ENCODE data around the gene CREB1. TPM values are rescaled to one million over a fixed set of nuclear protein-coding genes. Genes with fewer than 3 reads are reported as not detected.
A peak's percentile ranks its signal among the peaks of the same experiment; 100 is the strongest.
"Not testable (repeated sequence)": the region's sequence is repeated elsewhere in the genome, so short reads cannot be mapped to it uniquely, and the experiment has no call there.

Gene CREB1
- 22.3 and 28.2 TPM in 2 replicates for total RNA-seq (2014; rRNA removed; shearing (Covaris generic); ENCODE audit: low replicate concordance)

DNA sequence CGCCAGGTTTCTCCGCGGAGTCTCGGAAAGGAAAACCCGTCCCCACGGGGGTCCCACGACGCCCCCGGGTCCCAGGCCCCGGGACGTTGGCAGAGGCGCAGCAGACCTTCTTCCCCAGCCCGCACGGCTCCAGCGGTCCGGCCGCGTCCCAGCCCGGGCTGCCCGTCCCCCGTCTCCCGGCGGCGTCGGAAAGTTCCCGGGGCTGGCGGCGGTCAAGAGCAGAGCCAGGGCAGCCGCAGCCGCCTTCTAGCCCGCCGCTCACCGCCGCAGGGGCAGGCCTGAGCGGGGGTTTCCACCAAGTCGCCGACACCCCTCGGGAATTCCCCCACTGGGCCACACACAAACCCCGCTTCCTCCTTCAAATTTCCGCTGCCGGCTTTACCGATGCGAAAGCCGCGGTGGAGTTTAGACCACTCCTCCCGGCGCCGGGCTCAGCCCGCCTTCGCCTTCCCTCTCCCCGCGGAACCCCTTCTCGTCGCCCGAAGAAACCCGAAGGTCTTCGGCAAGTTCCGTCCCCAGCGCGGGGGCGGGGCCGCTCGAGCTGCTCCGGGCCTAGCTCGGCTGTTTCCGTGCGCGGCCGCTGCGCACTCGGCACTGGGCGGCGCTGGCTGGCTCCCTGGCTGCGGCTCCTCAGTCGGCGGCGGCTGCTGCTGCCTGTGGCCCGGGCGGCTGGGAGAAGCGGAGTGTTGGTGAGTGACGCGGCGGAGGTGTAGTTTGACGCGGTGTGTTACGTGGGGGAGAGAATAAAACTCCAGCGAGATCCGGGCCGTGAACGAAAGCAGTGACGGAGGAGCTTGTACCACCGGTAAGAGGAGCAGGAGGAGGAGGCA is at the start of gene CREB1:
Gene CREB1, plus strand, starts transcription at position 633 of the 830 bp plus-strand sequence. CDS start 25,674 bp downstream, outside the sequence.
- Histone ChIP-seq H3K27me3 (no peaks in the 10 kb centered on the region), H3K36me3 (peaks cover 23% of the 10 kb centered on the region), H3K4me3 (peak within 1 kb of the TSS; percentile 81), H3K9me3 (no peaks in the 10 kb centered on the region)
- peak; percentile 98 for DNase-seq

DNA sequence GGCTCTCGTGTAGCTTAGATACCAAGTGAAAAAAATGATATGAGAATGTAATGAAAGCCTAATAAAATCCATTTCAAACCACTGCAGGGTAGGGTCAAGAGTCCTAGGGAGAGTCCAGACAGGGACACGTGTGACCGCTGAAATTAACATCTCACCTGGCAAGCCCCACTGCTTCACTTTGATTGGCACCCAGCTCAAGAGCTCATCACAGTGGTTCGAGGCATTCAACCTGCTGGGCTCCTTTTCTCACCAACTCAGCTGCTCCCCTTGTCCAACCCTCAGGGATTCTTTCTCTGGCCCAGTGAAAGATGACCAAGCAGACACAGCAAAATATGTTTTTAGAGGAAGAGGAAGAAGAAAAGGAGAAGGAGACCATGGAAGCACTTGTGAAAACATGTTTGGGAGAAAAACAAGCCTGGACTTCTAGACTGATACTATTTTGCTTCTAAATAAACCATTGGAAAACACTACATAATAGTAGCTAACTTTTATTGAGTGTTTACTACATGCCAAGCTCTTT is 49.2 kb upstream of the CREB1 start:
- Histone ChIP-seq H3K9me3 (no peaks in the 10 kb centered on the region), H3K27me3 (no peaks in the 10 kb centered on the region), H3K4me3 (no peak overlapping the region), H3K36me3 (no peaks in the 10 kb centered on the region)
- DNase-seq: no peak

DNA sequence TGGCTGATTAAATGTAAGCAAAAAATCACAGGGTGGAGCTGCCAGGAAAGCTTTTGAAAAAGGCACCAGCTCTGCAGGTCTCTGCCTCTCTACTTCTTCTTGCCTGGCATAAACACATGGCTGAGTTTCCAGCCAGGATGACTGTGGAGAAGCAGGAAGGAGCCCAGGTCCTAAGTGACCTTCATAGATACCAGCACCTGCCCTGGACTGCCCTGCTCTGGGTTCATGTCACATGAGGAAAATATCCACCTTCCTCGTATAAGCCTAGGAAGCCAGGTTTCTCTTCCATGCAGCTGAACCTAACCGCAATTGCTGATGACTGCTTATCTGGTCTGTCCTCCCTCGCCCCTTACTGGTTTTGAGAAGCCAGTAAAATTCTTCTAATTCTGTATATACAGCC is 47.8 kb upstream of the CREB1 start:
- no peaks in the 10 kb centered on the region for H3K9me3 ChIP-seq
- no peaks in the 10 kb centered on the region for H3K36me3 ChIP-seq
- H3K27me3 ChIP-seq: no peaks in the 10 kb centered on the region
- peak; percentile 25 for DNase-seq
- no peak overlapping the region for H3K4me3 ChIP-seq

DNA sequence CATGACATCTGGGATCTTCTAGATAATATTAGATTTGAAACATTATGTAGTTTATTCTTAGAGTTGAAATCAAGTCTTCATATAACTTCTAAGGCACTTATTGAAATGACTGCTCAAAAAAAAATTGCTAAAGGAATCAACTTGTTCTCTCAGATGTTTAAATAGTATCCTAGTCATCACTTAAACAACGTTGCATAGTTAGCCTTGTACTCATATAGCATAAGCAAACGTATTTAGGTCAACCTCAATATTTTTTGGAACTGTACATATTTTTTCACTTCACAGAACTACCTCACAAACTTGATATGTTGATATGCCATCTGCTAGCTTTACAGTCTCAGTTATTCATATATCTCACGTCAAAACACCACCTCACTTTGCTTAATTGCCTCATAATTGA is 47.1 kb upstream of the CREB1 start:
- no peaks in the 10 kb centered on the region for H3K9me3 ChIP-seq
- H3K36me3 ChIP-seq: no peaks in the 10 kb centered on the region
- H3K4me3 ChIP-seq: no peak overlapping the region
- no peak for DNase-seq
- no peaks in the 10 kb centered on the region for H3K27me3 ChIP-seq

DNA sequence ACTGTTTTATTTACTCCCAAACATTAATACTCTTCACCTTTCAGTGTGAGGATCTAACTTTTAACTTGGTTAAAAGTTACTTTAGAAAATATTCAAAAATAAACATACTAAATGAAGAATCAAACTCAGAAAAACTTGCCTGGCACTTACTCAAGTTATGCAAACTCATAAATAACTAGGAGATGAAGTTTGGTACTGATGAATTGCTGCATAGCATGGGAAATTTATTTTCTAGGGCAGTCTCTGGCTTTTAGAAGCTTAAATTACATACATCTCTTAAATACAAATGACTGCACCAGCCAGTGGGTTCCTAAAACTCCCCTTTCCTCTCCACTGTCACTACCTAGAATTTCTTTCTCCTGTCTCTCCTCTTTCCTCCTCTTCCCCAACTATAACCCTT is 46.7 kb upstream of the CREB1 start:
- no peaks in the 10 kb centered on the region for H3K27me3 ChIP-seq
- H3K9me3 ChIP-seq: no peaks in the 10 kb centered on the region
- no peaks in the 10 kb centered on the region for H3K36me3 ChIP-seq
- no peak for DNase-seq
- H3K4me3 ChIP-seq: no peak overlapping the region

DNA sequence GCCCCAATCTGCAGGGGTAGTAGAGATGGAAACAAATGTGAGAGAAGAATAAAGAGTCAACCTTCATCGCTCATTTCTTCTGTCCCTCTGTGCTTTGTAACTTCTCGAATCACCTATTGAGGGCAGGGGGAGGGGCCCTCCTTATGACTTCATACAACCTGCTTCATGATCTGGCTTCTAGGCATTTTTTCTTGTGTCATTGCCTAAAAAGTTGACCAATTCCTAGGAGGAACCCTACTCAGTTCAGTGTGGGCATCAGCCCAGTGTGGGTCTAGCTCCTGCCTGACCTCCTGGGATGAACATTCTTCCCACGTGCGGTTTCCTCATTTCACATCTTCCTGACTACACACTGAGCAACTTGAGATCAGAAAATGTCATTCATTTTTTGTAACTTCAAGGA is 46.3 kb upstream of the CREB1 start:
- no peak for DNase-seq
- H3K27me3 ChIP-seq: no peaks in the 10 kb centered on the region
- no peak overlapping the region for H3K4me3 ChIP-seq
- no peaks in the 10 kb centered on the region for H3K36me3 ChIP-seq
- H3K9me3 ChIP-seq: no peaks in the 10 kb centered on the region

DNA sequence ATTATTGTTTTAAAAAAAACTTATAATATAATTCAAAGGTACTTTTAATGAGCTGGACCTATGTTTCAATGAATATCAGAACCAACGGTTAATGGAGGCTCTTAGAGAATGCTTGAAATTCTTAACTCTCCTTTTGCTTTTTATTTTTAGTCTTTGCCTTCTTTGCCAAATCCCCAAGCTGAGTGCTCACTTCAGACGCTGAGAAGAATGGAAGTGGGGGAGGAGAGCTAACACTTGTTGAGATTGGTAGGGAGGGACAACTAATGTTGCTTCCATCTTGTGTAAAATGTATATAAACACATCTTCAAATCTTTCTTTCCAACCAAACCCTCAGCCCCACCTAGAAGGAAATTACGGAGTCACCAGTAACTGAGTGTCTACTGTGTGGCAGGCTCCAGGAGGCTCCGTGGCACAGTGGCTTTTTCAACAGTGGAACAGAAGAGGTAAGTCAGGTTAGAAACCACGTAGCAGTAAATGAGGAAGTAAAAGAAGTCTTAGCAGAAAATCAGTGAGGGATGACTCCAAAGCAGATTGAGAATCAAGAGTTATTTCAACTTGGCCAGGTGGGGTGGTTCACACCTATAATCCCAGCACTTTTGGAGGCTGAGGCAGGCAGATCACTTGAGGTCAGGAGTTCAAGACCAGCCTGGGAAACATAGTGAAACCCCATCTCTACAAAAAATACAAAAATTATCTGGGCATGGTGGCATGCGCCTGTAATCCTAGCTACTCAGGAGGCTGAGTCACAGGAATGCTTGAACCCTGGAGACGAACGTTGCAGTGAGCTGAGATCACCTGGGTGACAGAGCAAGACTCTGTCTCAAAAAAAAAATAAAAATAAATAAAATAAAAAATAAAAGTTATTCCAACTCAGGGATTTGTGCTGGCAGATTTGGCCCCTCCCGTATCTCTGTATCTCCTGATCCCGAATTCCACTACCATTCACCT is 45.0 kb upstream of the CREB1 start:
- no peaks in the 10 kb centered on the region for H3K9me3 ChIP-seq
- DNase-seq: no peak
- H3K4me3 ChIP-seq: no peak overlapping the region
- H3K36me3 ChIP-seq: no peaks in the 10 kb centered on the region
- H3K27me3 ChIP-seq: no peaks in the 10 kb centered on the region

DNA sequence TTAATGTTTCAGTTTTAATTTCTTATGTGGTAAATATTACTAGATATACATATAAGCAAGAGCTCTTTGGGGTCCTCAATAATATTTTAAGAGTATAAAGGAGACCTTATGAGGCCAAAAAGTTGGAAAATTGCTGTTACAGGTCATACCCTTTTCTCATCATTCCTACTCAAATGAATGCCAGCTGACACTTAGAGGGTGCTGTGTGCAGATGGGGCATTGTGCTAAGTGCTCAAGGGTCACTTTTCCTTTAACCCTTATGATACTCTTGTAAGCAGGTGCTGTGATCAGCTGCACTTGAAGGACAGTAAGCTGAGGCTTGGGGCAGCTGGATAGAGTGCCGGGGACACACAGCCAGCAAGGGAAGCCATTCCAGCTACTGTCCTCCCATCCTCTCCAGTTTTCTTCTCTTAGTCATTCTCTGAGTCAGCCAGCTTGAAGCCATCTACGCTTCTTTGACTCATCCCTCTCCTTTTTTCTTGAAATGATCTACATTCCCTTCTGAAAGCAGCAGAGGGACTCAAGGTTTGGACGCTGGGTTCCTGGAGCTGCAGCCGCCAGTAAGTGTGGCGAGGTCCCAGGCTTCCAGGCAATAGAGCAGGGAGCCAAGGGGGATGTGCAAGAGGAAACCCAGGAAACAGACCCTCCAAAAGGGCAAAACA is 42.0 kb upstream of the CREB1 start:
- no peak overlapping the region for H3K4me3 ChIP-seq
- no peaks in the 10 kb centered on the region for H3K9me3 ChIP-seq
- peak; percentile 82 for DNase-seq
- H3K36me3 ChIP-seq: no peaks in the 10 kb centered on the region
- no peaks in the 10 kb centered on the region for H3K27me3 ChIP-seq

DNA sequence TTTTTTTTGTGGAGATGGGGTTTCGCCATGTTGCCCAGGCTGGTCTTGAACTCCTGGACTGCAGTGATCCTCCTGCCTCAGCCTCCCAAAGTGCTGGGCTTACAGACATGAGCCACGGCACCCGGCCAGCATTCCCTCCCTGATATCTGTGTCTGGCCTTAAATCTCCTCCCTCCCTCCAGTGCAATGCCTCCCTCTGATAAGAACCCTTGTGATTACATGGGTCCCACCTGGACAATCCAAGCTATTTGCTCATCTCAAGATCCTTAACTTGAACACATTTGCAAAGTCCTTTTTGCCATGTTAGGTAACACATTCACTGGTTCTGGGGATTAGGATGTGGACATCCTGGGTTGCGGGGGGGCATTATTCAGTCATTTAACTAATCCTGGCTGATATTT is 40.5 kb upstream of the CREB1 start:
- no peaks in the 10 kb centered on the region for H3K9me3 ChIP-seq

DNA sequence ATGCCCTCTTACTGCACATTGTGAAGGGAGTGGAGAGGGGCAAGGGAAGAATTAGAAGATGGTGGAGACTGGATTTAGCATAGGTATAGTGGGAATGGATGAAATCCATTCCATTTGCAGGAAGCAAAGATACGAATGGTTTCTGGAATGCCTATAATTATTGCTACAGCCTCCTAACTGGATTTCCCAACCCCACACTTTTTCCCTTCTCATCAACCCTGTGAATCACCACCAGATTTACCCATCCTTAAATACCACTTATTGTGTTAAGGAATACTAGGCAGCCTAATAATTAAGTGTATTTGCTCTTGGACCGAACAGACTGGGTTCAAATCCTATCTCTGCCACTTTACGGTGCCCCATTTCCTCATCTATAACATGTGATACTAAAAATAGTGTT is 39.3 kb upstream of the CREB1 start:
- no peak for DNase-seq

More for the DNA sequence above, 40.5 kb upstream of the CREB1 start:
- no peak overlapping the region for H3K4me3 ChIP-seq
- H3K36me3 ChIP-seq: no peaks in the 10 kb centered on the region
- H3K27me3 ChIP-seq: no peaks in the 10 kb centered on the region
- no peak for DNase-seq

DNA sequence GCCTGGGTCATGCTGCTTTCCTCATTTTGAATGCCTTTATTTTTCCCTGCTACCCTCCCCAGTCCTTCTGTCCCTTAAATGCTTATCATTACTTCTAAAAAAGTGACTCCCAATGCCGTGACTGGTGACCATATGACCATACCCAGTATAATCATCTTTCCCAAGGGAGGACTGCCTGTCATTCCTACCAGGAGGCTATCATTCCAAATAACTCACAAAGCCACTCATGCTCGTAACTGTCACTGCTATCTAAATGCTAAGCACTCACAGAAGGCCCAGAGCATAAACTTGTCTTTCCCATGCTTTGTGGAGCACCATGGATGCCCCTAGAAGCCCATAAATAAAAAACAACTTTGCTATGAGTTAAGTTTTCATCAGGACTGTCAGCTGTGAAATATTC is 38.7 kb upstream of the CREB1 start:
- no peaks in the 10 kb centered on the region for H3K9me3 ChIP-seq
- DNase-seq: no peak
- no peak overlapping the region for H3K4me3 ChIP-seq
- H3K27me3 ChIP-seq: no peaks in the 10 kb centered on the region
- H3K36me3 ChIP-seq: no peaks in the 10 kb centered on the region

More for the DNA sequence above, 39.3 kb upstream of the CREB1 start:
- Histone ChIP-seq H3K4me3 (no peak overlapping the region), H3K9me3 (no peaks in the 10 kb centered on the region), H3K36me3 (no peaks in the 10 kb centered on the region), H3K27me3 (no peaks in the 10 kb centered on the region)

DNA sequence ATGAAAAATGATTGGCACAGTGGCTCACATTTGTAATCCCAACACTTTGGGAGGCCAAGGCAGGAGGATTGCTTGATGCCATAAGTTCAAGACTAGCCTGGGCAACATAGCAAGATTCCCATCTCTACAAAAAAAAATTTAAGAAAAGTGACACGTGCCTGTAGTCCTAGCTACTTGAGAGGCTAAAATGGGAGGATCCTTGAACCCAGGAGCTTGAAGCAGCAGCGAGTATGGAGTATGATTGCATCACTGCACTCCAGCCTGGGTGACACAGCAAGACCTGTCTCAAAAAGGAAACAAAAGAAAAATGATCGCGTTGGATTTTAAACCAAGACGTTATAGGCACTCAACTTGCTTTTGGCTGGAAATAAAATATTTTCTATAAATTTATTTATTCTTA is 37.8 kb upstream of the CREB1 start:
- H3K36me3 ChIP-seq: no peaks in the 10 kb centered on the region
- H3K27me3 ChIP-seq: no peaks in the 10 kb centered on the region
- DNase-seq: no peak
- no peak overlapping the region for H3K4me3 ChIP-seq
- H3K9me3 ChIP-seq: no peaks in the 10 kb centered on the region

DNA sequence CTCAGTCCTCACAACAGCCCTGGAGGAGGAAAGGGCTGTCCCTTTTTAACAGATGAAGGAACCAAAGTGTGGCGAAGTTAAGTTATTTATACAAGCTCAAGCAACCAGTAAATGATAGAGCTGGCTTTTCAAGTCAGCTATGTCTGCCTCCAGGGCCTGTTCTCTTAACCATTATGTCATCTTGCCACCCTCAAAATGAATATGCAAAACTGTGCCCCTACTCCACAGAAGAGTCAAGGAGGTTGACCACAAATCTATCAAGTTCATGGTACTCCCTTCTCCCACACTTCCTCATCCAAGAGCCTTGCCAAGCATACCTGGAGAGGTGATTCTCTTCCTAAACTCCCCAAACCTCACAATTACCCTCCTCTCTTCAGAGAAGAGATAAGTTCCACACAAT is 37.3 kb upstream of the CREB1 start:
- no peaks in the 10 kb centered on the region for H3K36me3 ChIP-seq
- DNase-seq: no peak
- no peak overlapping the region for H3K4me3 ChIP-seq
- H3K27me3 ChIP-seq: no peaks in the 10 kb centered on the region
- H3K9me3 ChIP-seq: no peaks in the 10 kb centered on the region

DNA sequence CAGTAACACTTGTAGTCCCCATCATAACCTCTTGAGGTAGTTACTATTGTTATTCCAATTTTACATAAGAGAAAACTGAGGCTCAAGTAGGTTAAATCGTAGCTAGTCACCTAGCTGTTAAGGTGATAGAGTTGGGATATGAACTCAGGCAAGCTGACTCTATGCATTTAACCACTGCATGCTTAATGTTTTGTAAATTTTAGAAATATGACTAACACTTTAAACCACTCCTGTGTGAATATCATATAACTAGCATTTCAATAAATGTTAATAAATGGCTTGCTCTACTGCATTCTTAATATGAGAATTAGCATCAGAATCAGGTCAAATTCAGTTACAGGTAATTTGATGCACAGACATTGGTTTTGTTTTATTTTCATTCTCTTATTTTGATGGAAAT is 35.6 kb upstream of the CREB1 start:
- Histone ChIP-seq H3K36me3 (no peaks in the 10 kb centered on the region), H3K9me3 (no peaks in the 10 kb centered on the region), H3K4me3 (no peak overlapping the region), H3K27me3 (no peaks in the 10 kb centered on the region)
- no peak for DNase-seq

DNA sequence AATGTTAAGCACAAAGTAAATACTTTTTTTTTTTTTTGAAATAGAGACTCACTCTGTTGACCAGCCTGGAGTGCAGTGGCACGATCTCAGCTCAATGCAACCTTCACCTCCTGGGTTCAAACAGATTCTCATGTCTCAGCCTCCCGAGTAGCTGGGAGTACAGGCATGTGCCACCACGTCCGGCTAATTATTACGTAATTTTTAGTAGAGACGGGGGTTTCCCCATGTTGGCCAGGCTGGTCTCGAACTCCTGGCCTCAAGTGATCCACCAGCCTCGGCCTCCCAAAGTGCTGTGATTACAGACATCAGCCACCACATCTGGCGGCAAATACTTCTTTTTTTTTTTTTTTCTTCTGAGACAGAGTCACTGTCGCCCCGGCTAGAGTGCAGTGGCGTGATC is 32.8 kb upstream of the CREB1 start:
- not testable (repeated sequence) for DNase-seq, H3K9me3 ChIP-seq, H3K4me3 ChIP-seq, H3K36me3 ChIP-seq, H3K27me3 ChIP-seq

DNA sequence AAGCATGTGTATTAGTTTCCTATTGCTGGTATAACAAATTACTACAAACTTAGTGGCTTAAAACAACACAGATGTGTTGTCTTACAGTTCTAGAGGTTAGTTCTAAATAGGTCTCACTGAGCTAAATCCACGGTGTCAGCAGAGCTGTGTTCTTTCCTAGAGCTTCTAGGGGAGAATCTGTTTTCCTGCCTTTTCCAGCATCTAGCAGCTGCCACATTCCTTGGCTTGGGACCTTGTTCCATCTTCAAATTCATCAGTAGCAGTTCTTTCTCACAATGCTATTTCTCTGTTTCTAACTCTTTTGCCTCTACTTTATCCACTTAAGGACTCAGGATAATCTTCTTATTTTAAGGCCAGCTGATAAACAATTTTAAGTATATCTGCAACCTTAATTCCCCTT is 32.2 kb upstream of the CREB1 start:
- Histone ChIP-seq H3K4me3 (no peak overlapping the region), H3K9me3 (no peaks in the 10 kb centered on the region), H3K27me3 (no peaks in the 10 kb centered on the region), H3K36me3 (no peaks in the 10 kb centered on the region)
- DNase-seq: no peak

DNA sequence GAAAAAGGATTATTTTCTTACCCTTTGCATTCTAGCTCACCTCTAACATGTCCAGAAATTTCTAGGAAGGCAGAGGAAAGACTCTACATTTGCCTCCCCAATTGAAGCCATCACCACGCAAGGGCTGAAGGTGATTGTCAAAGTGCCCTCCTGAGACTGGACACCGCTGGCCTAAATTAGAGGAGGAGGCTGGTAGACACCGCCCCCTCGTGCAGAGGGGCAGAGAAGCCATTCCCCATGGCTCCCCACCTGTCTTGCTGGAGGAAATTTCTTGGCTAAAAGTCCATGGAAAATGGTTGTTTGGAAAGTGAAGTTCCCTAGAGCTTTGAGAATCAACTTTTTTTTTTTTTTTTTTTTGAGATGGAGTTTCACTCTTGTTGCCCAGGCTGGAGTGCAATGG is 31.3 kb upstream of the CREB1 start:
- H3K9me3 ChIP-seq: no peaks in the 10 kb centered on the region
- H3K4me3 ChIP-seq: no peak overlapping the region
- no peaks in the 10 kb centered on the region for H3K27me3 ChIP-seq
- H3K36me3 ChIP-seq: no peaks in the 10 kb centered on the region
- no peak for DNase-seq

Data from MG63 (cell line).